Thyroid gland (tissue), 4 donors: ENCODE data around the gene NRG3.

Experiments
- CTCF ChIP-seq, 6 experiments: fragments of 200-600 bp in 3 of 6; fragments of 450-650 bp in 3 of 6; sonication (generic) in 3 of 6; IDR thresholded peaks; one replicate each; pipeline ENCODE4 v1.5.1; 2016 to 2019; ENCODE audit warnings: antibody characterized with exemption in 6 of 6, mild to moderate bottlenecking in 2 of 6, inconsistent platforms in 1 of 6, moderate library complexity in 1 of 6
- POLR2A ChIP-seq, 2 donors: fragments of 450-650 bp; IDR thresholded peaks; one replicate each; pipeline ENCODE4 v1.6.1; 2017; ENCODE audit warnings: antibody characterized with exemption in 2 of 2, mild to moderate bottlenecking in 2 of 2, moderate library complexity in 1 of 2

- TF ChIP-seq CTCF (IDR thresholded peaks at IDR 0.05) (no peak), POLR2A (IDR thresholded peaks at IDR 0.05) (no peak)
These were observed 654.1 kb downstream of the NRG3 start for GRCh38 chr10:82529062-82529461.
